H1 (cell line): Measurements from ENCODE around the gene TTC27. TPM values are rescaled to one million over a fixed set of nuclear protein-coding genes. Genes with fewer than 3 reads are reported as not detected.

Experiments
- CTCF ChIA-PET: fragments of 300-600 bp; sonication (Branson Sonifier 250); formaldehyde crosslinking; loops from one replicate; lab custom pipeline; 2021; ENCODE audit not compliant: partially characterized antibody; lab: Charles Lee
- POLR2A ChIA-PET: fragments of 300-600 bp; sonication (Branson Sonifier 250); formaldehyde crosslinking; loops from one replicate; lab custom pipeline; 2021; ENCODE audit warnings: inconsistent platforms; ENCODE audit not compliant: partially characterized antibody; lab: Charles Lee
- DNase-seq, 2 experiments: peaks; one replicate each; pipeline versions ENCODE4 v3.0.0 to v3.0.0-alpha.2; 2010 to 2022; ENCODE audit warnings: low spot score in 2 of 2, low read depth in 1 of 2, mixed read lengths in 1 of 2
- FAIRE-seq: peaks from 2 replicates; lab custom pipeline; 2011; peaks lifted over from hg19 to GRCh38; lab: Jason Lieb, UNC
- H2AFZ ChIP-seq: 2 replicates; pipeline ENCODE4 v1.8.1; 2012; ENCODE audit warnings: low read length, inconsistent platforms
- H2AK5ac ChIP-seq: 2 replicates; pipeline ENCODE4 v1.6.1; 2013; ENCODE audit warnings: low read depth, low read length
- H2BK120ac ChIP-seq: replicated peaks from 2 replicates; pipeline ENCODE3; 2013; ENCODE audit warnings: low read depth, low read length, inconsistent platforms
- H2BK12ac ChIP-seq: 2 replicates; pipeline ENCODE4 v1.6.1; 2013; ENCODE audit warnings: low read depth, low read length
- H2BK15ac ChIP-seq: 2 replicates; pipeline ENCODE4 v1.6.1; 2013; ENCODE audit warnings: low read length
- H2BK20ac ChIP-seq: 2 replicates; pipeline ENCODE4 v1.6.1; 2013; ENCODE audit warnings: low read length
- H2BK5ac ChIP-seq: 2 replicates; pipeline ENCODE4 v1.6.1; 2013; ENCODE audit warnings: low read depth, low read length
- H3K14ac ChIP-seq: 2 replicates; pipeline ENCODE4 v1.6.1; 2013; ENCODE audit warnings: inconsistent platforms; ENCODE audit not compliant: insufficient read length
- H3K18ac ChIP-seq: 2 replicates; pipeline ENCODE4 v1.6.1; 2013; ENCODE audit warnings: low read length; ENCODE audit errors: extremely low read depth
- H3K23ac ChIP-seq: 2 replicates; pipeline ENCODE4 v1.6.1; 2013; ENCODE audit warnings: inconsistent platforms; ENCODE audit not compliant: insufficient read length
- H3K23me2 ChIP-seq: 2 replicates; pipeline ENCODE4 v1.6.1; 2013; ENCODE audit warnings: low read depth, low read length
- H3K27ac ChIP-seq: 2 replicates; pipeline ENCODE4 v1.6.1; 2011; ENCODE audit warnings: low read depth, low read length, inconsistent platforms
- H3K27me3 ChIP-seq, 4 experiments: replicated peaks in 1 of 4; 1 replicate in 1 of 4; 2 replicates in 3 of 4; pipeline versions ENCODE4 v1.6.1 to v1.8.1; 2011 to 2013; ENCODE audit warnings: low read length in 3 of 4, mild to moderate bottlenecking in 3 of 4, inconsistent platforms in 2 of 4, mixed read lengths in 2 of 4, moderate library complexity in 1 of 4; ENCODE audit not compliant: control insufficient read depth in 3 of 4, insufficient read depth in 3 of 4; ENCODE audit errors: extremely low read depth in 1 of 4
- H3K36me3 ChIP-seq, 4 experiments: 2 replicates each; pipeline versions ENCODE4 v1.6.1 to v1.8.1; 2011 to 2013; ENCODE audit warnings: mild to moderate bottlenecking in 4 of 4, low read length in 3 of 4, moderate library complexity in 2 of 4, control low read depth in 1 of 4, inconsistent platforms in 1 of 4; ENCODE audit not compliant: insufficient read depth in 4 of 4, control insufficient read depth in 2 of 4
- H3K4ac ChIP-seq: replicated peaks from 2 replicates; pipeline ENCODE3; 2013; ENCODE audit warnings: low read length, low read depth, mixed read lengths, inconsistent platforms; ENCODE audit not compliant: insufficient read length
- H3K4me1 ChIP-seq, 4 experiments: replicated peaks in 1 of 4; 1 replicate in 1 of 4; 2 replicates in 3 of 4; pipeline versions ENCODE4 v1.6.1 to v1.8.1; 2011 to 2013; ENCODE audit warnings: low read length in 3 of 4, inconsistent platforms in 2 of 4, mixed read lengths in 1 of 4; ENCODE audit not compliant: insufficient read depth in 4 of 4, control insufficient read depth in 3 of 4
- H3K4me2 ChIP-seq, 2 experiments: 2 replicates each; pipeline versions ENCODE4 v1.6.1 to v1.8.1; 2011 to 2013; ENCODE audit warnings: low read depth in 2 of 2, low read length in 2 of 2, control low read depth in 1 of 2, inconsistent platforms in 1 of 2, mild to moderate bottlenecking in 1 of 2; ENCODE audit not compliant: insufficient read depth in 1 of 2
- H3K4me3 ChIP-seq, 4 experiments: fragments of 200-600, 300-600 bp in 1 of 4; sonication (generic), shearing (Covaris generic), sonication (Bioruptor Twin) in 1 of 4; 2 replicates each; pipeline versions ENCODE4 v1.5.1 to v1.8.1; 2011 to 2016; ENCODE audit warnings: low read length in 4 of 4, low read depth in 3 of 4, control low read depth in 2 of 4, inconsistent platforms in 2 of 4, mild to moderate bottlenecking in 2 of 4, mixed read lengths in 1 of 4, moderate library complexity in 1 of 4; ENCODE audit not compliant: insufficient read depth in 2 of 4; ENCODE audit errors: extremely low read depth in 1 of 4
- H3K56ac ChIP-seq: replicated peaks from 2 replicates; pipeline ENCODE3; 2013; ENCODE audit warnings: low read depth, mild to moderate bottlenecking, mixed read lengths, low read length, inconsistent platforms; ENCODE audit not compliant: insufficient read length
- H3K79me1 ChIP-seq: 2 replicates; pipeline ENCODE4 v1.6.1; 2013; ENCODE audit warnings: low read depth, low read length, control low read depth
- H3K79me2 ChIP-seq, 2 experiments: 2 replicates each; pipeline versions ENCODE4 v1.6.1 to v1.8.1; 2012 to 2013; ENCODE audit warnings: low read length in 2 of 2, mild to moderate bottlenecking in 2 of 2, inconsistent platforms in 1 of 2; ENCODE audit not compliant: insufficient read depth in 2 of 2, control insufficient read depth in 1 of 2
- H3K9ac ChIP-seq, 4 experiments: replicated peaks in 1 of 4; 1 replicate in 1 of 4; 2 replicates in 3 of 4; pipeline versions ENCODE4 v1.6.1 to v1.8.1; 2011 to 2013; ENCODE audit warnings: low read depth in 3 of 4, low read length in 3 of 4, control low read depth in 2 of 4, mild to moderate bottlenecking in 2 of 4, moderate library complexity in 2 of 4, inconsistent platforms in 1 of 4; ENCODE audit errors: extremely low read depth in 1 of 4
- H3K9me3 ChIP-seq, 2 experiments: 2 replicates each; pipeline versions ENCODE4 v1.6.1 to v1.8.1; 2012 to 2013; ENCODE audit warnings: mild to moderate bottlenecking in 2 of 2, moderate library complexity in 2 of 2, control low read depth in 1 of 2, inconsistent platforms in 1 of 2, low read depth in 1 of 2, low read length in 1 of 2, mixed read lengths in 1 of 2; ENCODE audit not compliant: insufficient read depth in 2 of 2
- H4K20me1 ChIP-seq, 2 experiments: replicated peaks in 1 of 2; 2 replicates each; pipeline versions ENCODE3 to v1.8.1; 2011 to 2013; ENCODE audit warnings: inconsistent platforms in 2 of 2, low read length in 2 of 2, mild to moderate bottlenecking in 1 of 2; ENCODE audit not compliant: insufficient read depth in 2 of 2, control insufficient read depth in 1 of 2
- H4K5ac ChIP-seq: 2 replicates; pipeline ENCODE4 v1.6.1; 2013; ENCODE audit warnings: low read length, low read depth, mixed read lengths, inconsistent platforms; ENCODE audit not compliant: insufficient read length
- H4K8ac ChIP-seq: 2 replicates; pipeline ENCODE4 v1.8.0; 2013; ENCODE audit warnings: mild to moderate bottlenecking, moderate library complexity, low read length, inconsistent platforms; ENCODE audit not compliant: insufficient read depth; ENCODE audit errors: extremely low read depth
- H4K91ac ChIP-seq: replicated peaks from 2 replicates; pipeline ENCODE3; 2013; ENCODE audit warnings: low read length, mixed read lengths, inconsistent platforms; ENCODE audit not compliant: insufficient read length
- ATF3 ChIP-seq: IDR thresholded peaks from 2 replicates; pipeline ENCODE4 v1.6.1; 2011; ENCODE audit warnings: low read depth, mild to moderate bottlenecking, low read length; ENCODE audit not compliant: insufficient read depth
- CHD1 ChIP-seq: IDR thresholded peaks from 2 replicates; pipeline ENCODE4 v1.6.1; 2012; ENCODE audit warnings: low read depth, low read length, improper control_type of control experiment
- FOSL1 ChIP-seq: IDR thresholded peaks from 2 replicates; pipeline ENCODE4 v1.6.1; 2011; ENCODE audit warnings: mild to moderate bottlenecking, low read depth, low read length, moderate library complexity; ENCODE audit not compliant: insufficient read depth
- JUN ChIP-seq: IDR thresholded peaks from 2 replicates; pipeline ENCODE4 v1.6.1; 2011; ENCODE audit warnings: low read depth, mild to moderate bottlenecking, improper control_type of control experiment, low read length
- KDM1A ChIP-seq: fragments of 200-600, 300-600 bp; sonication (generic); IDR thresholded peaks from 2 replicates; pipeline ENCODE4 v1.7.1; 2016; ENCODE audit warnings: mild to moderate bottlenecking, low read length, borderline replicate concordance
- POLR2AphosphoS5 ChIP-seq: IDR thresholded peaks from 2 replicates; pipeline ENCODE4 v1.6.1; 2011; ENCODE audit warnings: low read depth, low read length
- POU5F1 ChIP-seq: IDR thresholded peaks from 2 replicates; pipeline ENCODE4 v1.6.1; 2011; ENCODE audit warnings: low read depth, mild to moderate bottlenecking, low read length, moderate library complexity
- RFX5 ChIP-seq: IDR thresholded peaks from 2 replicates; pipeline ENCODE4 v1.6.1; 2011; ENCODE audit warnings: low read depth, low read length, improper control_type of control experiment, borderline replicate concordance
- SUZ12 ChIP-seq: fragments of 200-600 bp; sonication (generic); IDR thresholded peaks from 2 replicates; pipeline ENCODE4 v1.6.1; 2012; ENCODE audit warnings: mild to moderate bottlenecking, inconsistent platforms, low read length, moderate library complexity, mixed read lengths
- TEAD4 ChIP-seq: IDR thresholded peaks from 2 replicates; pipeline ENCODE4 v1.6.1; 2012; ENCODE audit warnings: low read depth, low read length, inconsistent platforms, mixed read lengths
- ZNF274 ChIP-seq: IDR thresholded peaks from 2 replicates; pipeline ENCODE4 v1.7.0; 2012; ENCODE audit warnings: low read length, borderline replicate concordance; ENCODE audit errors: extremely low read depth
- WGBS, 2 experiments: shearing (Covaris generic) in 1 of 2; methylation state at CpG; one replicate each; pipeline versions ENCODE4 v1.1.6 to v1.1.7; 2013 to 2015; ENCODE audit warnings: low lambda C conversion rate in 2 of 2, mixed read lengths in 2 of 2, inconsistent platforms in 1 of 2, low coverage in 1 of 2, missing lambda C conversion rate in 1 of 2; ENCODE audit not compliant: insufficient replicate concordance in 2 of 2, insufficient coverage in 1 of 2, insufficient read length in 1 of 2; ENCODE audit errors: extremely low coverage in 1 of 2, missing lambda C conversion rate in 1 of 2; 5-methylcytosine and 5-hydroxymethylcytosine counted together
- polyA plus RNA-seq, 7 experiments: library from polyadenylated mRNA; depleted of rRNA in 3 of 7; stranded (reverse) in 5 of 7; unstranded in 2 of 7; fragments of >200 nt in 5 of 7; fragments of 200-250 nt in 2 of 7; gene quantifications; 1 replicate in 5 of 7; 2 replicates in 1 of 7; 4 replicates in 1 of 7; pipeline versions ENCODE4 v1.2.1 to v1.2.3, GENCODE V29; 2011 to 2013; ENCODE audit warnings: missing spikeins in 2 of 7, mixed read lengths in 2 of 7
- total RNA-seq: library from RNA; stranded (reverse); fragmentation: NEBNext Ultra II Directional; extraction: Animal tissue kit (Norgen Biotek cat#: 25700); gene quantifications from 2 replicates; pipeline ENCODE4 v1.2.1, GENCODE V29; 2021
- TF ChIP-seq, protein P1 (sequence below), 3 experiments: IDR thresholded peaks; 1 replicate in 2 of 3; 2 replicates in 1 of 3; pipeline versions ENCODE4 v1.5.1 to v1.6.1; 2011; ENCODE audit warnings: low read length in 3 of 3, mild to moderate bottlenecking in 3 of 3, inconsistent platforms in 2 of 3, low read depth in 1 of 3, moderate library complexity in 1 of 3; ENCODE audit not compliant: insufficient read depth in 1 of 3; ENCODE audit errors: control extremely low read depth in 1 of 3

Gene TTC27
- total and polyA plus RNA-seq, 2 of the 8 experiments (the other 6 are each of a cell fraction or from before 2014, with no cell fraction given) = 13.8 to 29.1 TPM

DNA sequence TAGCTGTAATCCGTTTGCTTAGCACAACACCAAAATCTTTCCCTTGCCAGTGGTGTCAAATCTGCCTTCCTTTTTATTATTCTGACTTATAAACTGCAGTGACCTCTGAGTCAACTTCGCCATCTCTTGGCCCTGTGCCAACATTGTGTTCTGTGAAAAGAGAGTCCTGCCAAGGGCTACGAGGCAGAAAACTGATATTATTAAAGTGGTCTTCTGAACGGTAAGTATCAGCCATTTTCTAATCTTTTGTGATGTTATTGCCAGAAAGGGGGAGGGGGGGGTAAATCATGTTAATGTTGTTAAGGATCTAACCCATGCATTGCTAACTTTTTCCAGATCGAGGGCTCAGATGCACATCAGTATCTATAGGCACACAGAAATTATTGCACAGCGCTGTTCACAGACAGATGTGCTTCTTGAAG is 197.5 kb downstream of the TTC27 start:
- H4K8ac ChIP-seq = no peak overlapping the region
- H3K23ac ChIP-seq = no peak overlapping the region
- H2BK20ac ChIP-seq = no peak overlapping the region
- H3K14ac ChIP-seq = no peak overlapping the region
- POLR2A ChIA-PET = no interaction called here
- H3K23me2 ChIP-seq = no peaks in the 10 kb centered on the region; the same call in 1 of the 2 replicates
- H3K4ac ChIP-seq = no peak overlapping the region
- H4K91ac ChIP-seq = no peak overlapping the region
- CTCF ChIA-PET = interaction anchor here (0.9 to 2.9 kb wide), 6 partner anchors 18 to 613 kb away, joined by 3 to 10 read pairs (median 3); no protein-coding TSS in a partner anchor
- no peak overlapping the region for H3K4me3 ChIP-seq
- H3K79me1 ChIP-seq = no peaks in the 10 kb centered on the region
- H3K4me2 ChIP-seq = no peak overlapping the region
- H3K9ac ChIP-seq = no peak overlapping the region
- FAIRE-seq (no peak), DNase-seq (no peak)
- H3K9me3 ChIP-seq = no peaks in the 10 kb centered on the region
- no peak overlapping the region for H3K27ac ChIP-seq
- H2BK12ac ChIP-seq = no peak overlapping the region
- 93% methylated on average over 6 of the region's 6 CpGs; no CpG with 5 or more reads in 1 of the 2 experiments for WGBS, 2 experiments
- no peaks in the 10 kb centered on the region for H3K36me3 ChIP-seq
- H4K20me1 ChIP-seq = no peaks in the 10 kb centered on the region
- no peak for TF ChIP-seq POLR2AphosphoS5
- no peak for TF ChIP-seq SUZ12
- no peak for TF ChIP-seq RFX5
- no peak for TF ChIP-seq POU5F1
- no peak for TF ChIP-seq JUN
- TF ChIP-seq, protein P1, sequence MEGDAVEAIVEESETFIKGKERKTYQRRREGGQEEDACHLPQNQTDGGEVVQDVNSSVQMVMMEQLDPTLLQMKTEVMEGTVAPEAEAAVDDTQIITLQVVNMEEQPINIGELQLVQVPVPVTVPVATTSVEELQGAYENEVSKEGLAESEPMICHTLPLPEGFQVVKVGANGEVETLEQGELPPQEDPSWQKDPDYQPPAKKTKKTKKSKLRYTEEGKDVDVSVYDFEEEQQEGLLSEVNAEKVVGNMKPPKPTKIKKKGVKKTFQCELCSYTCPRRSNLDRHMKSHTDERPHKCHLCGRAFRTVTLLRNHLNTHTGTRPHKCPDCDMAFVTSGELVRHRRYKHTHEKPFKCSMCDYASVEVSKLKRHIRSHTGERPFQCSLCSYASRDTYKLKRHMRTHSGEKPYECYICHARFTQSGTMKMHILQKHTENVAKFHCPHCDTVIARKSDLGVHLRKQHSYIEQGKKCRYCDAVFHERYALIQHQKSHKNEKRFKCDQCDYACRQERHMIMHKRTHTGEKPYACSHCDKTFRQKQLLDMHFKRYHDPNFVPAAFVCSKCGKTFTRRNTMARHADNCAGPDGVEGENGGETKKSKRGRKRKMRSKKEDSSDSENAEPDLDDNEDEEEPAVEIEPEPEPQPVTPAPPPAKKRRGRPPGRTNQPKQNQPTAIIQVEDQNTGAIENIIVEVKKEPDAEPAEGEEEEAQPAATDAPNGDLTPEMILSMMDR (IDR thresholded peaks at IDR 0.05; ENCODE audit: control extremely low read depth in 1 of 3, insufficient read depth in 1 of 3, low read depth in 1 of 3, low read length in 3 of 3) = no peak
- TF ChIP-seq KDM1A = no peak
- no peak for TF ChIP-seq ZNF274
- no peak for TF ChIP-seq TEAD4
- no peak for TF ChIP-seq ATF3
- no peak for TF ChIP-seq FOSL1
- no peak for TF ChIP-seq CHD1
- H2BK5ac ChIP-seq = no peak overlapping the region
- no peaks in the 10 kb centered on the region for H3K79me2 ChIP-seq
- no peaks in the 10 kb centered on the region; a peak in 1 of 7 replicates for H3K4me1 ChIP-seq
- no peak overlapping the region for H3K56ac ChIP-seq
- no peak overlapping the region for H2AFZ ChIP-seq
- H2AK5ac ChIP-seq = no peak overlapping the region
- H3K27me3 ChIP-seq = no peaks in the 10 kb centered on the region
- no peak overlapping the region for H2BK120ac ChIP-seq
- H3K18ac ChIP-seq = no peak overlapping the region
- H2BK15ac ChIP-seq = no peak overlapping the region
- no peak overlapping the region for H4K5ac ChIP-seq
